Measurements from ENCODE around the gene IPO13. TPM values are rescaled to one million over a fixed set of nuclear protein-coding genes. Genes with fewer than 3 reads are reported as not detected.
A peak's percentile ranks its signal among the peaks of the same experiment; 100 is the strongest.

Gene IPO13
- total RNA-seq, 1 donor from 2014 or later, result 40.3 TPM

GRCh38 chr1:43987159-43987902 lies 40.6 kb downstream of the IPO13 start:
- DNase-seq (ENCODE audit: low spot score), result no peak

GRCh38 chr1:43990271-43991199 lies 43.8 kb downstream of the IPO13 start:
- no peak for DNase-seq (ENCODE audit: low spot score)

- DNase-seq (ENCODE audit: low spot score), result no peak
Observed at GRCh38 chr1:43991200-43991475, 44.4 kb downstream of the IPO13 start.

- peak; percentile 85 for DNase-seq (ENCODE audit: low spot score)
Observed at GRCh38 chr1:43991476-43992231, 44.9 kb downstream of the IPO13 start, which contains the start of gene CCDC24. Gene CCDC24, plus strand, starts transcription at chr1:43991599. Its CDS starts 280 bp downstream, at chr1:43991879.

GRCh38 chr1:43992232-43992995 lies 45.7 kb downstream of the IPO13 start:
- DNase-seq (ENCODE audit: low spot score), result no peak

GRCh38 chr1:43993206-43993914 lies 46.6 kb downstream of the IPO13 start:
- DNase-seq (ENCODE audit: low spot score), result no peak

- DNase-seq (ENCODE audit: low spot score), result no peak
Observed at GRCh38 chr1:43994071-43994470, 47.3 kb downstream of the IPO13 start.

GRCh38 chr1:43994794-43995790 lies 48.3 kb downstream of the IPO13 start:
- no peak for DNase-seq (ENCODE audit: low spot score)

- DNase-seq (ENCODE audit: low spot score), result no peak
Observed at GRCh38 chr1:43995984-43996732, 49.4 kb downstream of the IPO13 start.

GRCh38 chr1:43996733-43997115 lies 50.0 kb downstream of the IPO13 start:
- DNase-seq (ENCODE audit: low spot score), result no peak

- DNase-seq (ENCODE audit: low spot score), result no peak
Observed at GRCh38 chr1:43997295-43997999, 50.7 kb downstream of the IPO13 start.

GRCh38 chr1:43998000-43998378 lies 51.2 kb downstream of the IPO13 start:
- DNase-seq (ENCODE audit: low spot score), result no peak

- no peak for DNase-seq (ENCODE audit: low spot score)
Observed at GRCh38 chr1:43999455-43999854, 52.7 kb downstream of the IPO13 start.

- DNase-seq (ENCODE audit: low spot score), result no peak
Observed at GRCh38 chr1:44000122-44000665, 53.4 kb downstream of the IPO13 start.

- DNase-seq (ENCODE audit: low spot score), result no peak
Observed at GRCh38 chr1:44002165-44002564, 55.4 kb downstream of the IPO13 start.

GRCh38 chr1:44002606-44003157 lies 55.9 kb downstream of the IPO13 start:
- no peak for DNase-seq (ENCODE audit: low spot score)

- no peak for DNase-seq (ENCODE audit: low spot score)
Observed at GRCh38 chr1:44008259-44008658, 61.5 kb downstream of the IPO13 start.
